ENCODE data around the gene XYLT1.

XYLT1 gene

GRCh38 chr16:17459903-17460521, 10.7 kb downstream of the XYLT1 start:
- no peak for DNase-seq

- no peak for DNase-seq
Observed at GRCh38 chr16:17457997-17458396, 12.8 kb downstream of the XYLT1 start.

- no peak for DNase-seq
Observed at GRCh38 chr16:17457513-17457912, 13.2 kb downstream of the XYLT1 start.

- no peak for DNase-seq
Observed at GRCh38 chr16:17454162-17454730, 16.5 kb downstream of the XYLT1 start.

- DNase-seq, result no peak
Observed at GRCh38 chr16:17453364-17454038, 17.3 kb downstream of the XYLT1 start.

- DNase-seq, result no peak
Observed at GRCh38 chr16:17452922-17453321, 17.8 kb downstream of the XYLT1 start.

- DNase-seq, result no peak
Observed at GRCh38 chr16:17451843-17452242, 18.9 kb downstream of the XYLT1 start.

GRCh38 chr16:17450291-17450690, 20.5 kb downstream of the XYLT1 start:
- DNase-seq, result no peak

- DNase-seq, result no peak
Observed at GRCh38 chr16:17448640-17449638, 21.8 kb downstream of the XYLT1 start.

GRCh38 chr16:17447101-17447569, 23.6 kb downstream of the XYLT1 start:
- DNase-seq, result no peak

- DNase-seq, result no peak
Observed at GRCh38 chr16:17446661-17447060, 24.1 kb downstream of the XYLT1 start.

- DNase-seq, result no peak
Observed at GRCh38 chr16:17445421-17445820, 25.3 kb downstream of the XYLT1 start.

- no peak for DNase-seq
Observed at GRCh38 chr16:17444658-17445057, 26.1 kb downstream of the XYLT1 start.

GRCh38 chr16:17440131-17440530, 30.6 kb downstream of the XYLT1 start:
- no peak for DNase-seq

- DNase-seq, result no peak
Observed at GRCh38 chr16:17439580-17439979, 31.2 kb downstream of the XYLT1 start.

GRCh38 chr16:17437981-17438380, 32.8 kb downstream of the XYLT1 start:
- DNase-seq, result no peak

- DNase-seq, result no peak
Observed at GRCh38 chr16:17437127-17437720, 33.5 kb downstream of the XYLT1 start.

- DNase-seq, result no peak
Observed at GRCh38 chr16:17435318-17435717, 35.4 kb downstream of the XYLT1 start.

- no peak for DNase-seq
Observed at GRCh38 chr16:17433577-17434451, 36.9 kb downstream of the XYLT1 start.

GRCh38 chr16:17432901-17433576, 37.7 kb downstream of the XYLT1 start:
- DNase-seq, result no peak

Measured in right kidney (tissue), 1 donor.